HCT116 (cell line): ENCODE measurements around the gene TMEM204. TPM values are rescaled to one million over a fixed set of nuclear protein-coding genes. Genes with fewer than 3 reads are reported as not detected.

Experiments used
- ATF3 ChIP-seq: IDR thresholded peaks from 2 replicates; pipeline ENCODE4 v1.6.1; 2012
- CBX3 ChIP-seq: IDR thresholded peaks from 2 replicates; pipeline ENCODE4 v1.6.1; 2012; ENCODE audit warnings: low read depth
- CTCF ChIP-seq, 3 experiments: fragments of 200-600 bp in 1 of 3; sonication (generic) in 1 of 3; IDR thresholded peaks in 2 of 3; conservative IDR thresholded peaks in 1 of 3; 2 replicates each; pipeline ENCODE4 v1.5.1; 2012 to 2017; ENCODE audit warnings: low read depth in 2 of 3, low read length in 2 of 3, antibody characterized with exemption in 1 of 3, borderline replicate concordance in 1 of 3, control low read depth in 1 of 3, mild to moderate bottlenecking in 1 of 3, mixed read lengths in 1 of 3, mixed run types in 1 of 3, moderate library complexity in 1 of 3; ENCODE audit not compliant: insufficient read depth in 1 of 3
- EGR1 ChIP-seq: IDR thresholded peaks from 2 replicates; pipeline ENCODE4 v1.6.1; 2012; ENCODE audit warnings: low read depth
- ELF1 ChIP-seq: IDR thresholded peaks from 2 replicates; pipeline ENCODE4 v1.6.1; 2012; ENCODE audit warnings: low read depth, borderline replicate concordance
- EZH2 ChIP-seq: fragments of 200-600 bp; sonication (generic); IDR thresholded peaks from 2 replicates; pipeline ENCODE4 v1.6.1; 2017; ENCODE audit warnings: antibody characterized with exemption, mixed run types
- EZH2phosphoT487 ChIP-seq: fragments of 200-600 bp; IDR thresholded peaks from 2 replicates; pipeline ENCODE4 v1.6.1; 2018; ENCODE audit warnings: antibody characterized with exemption, borderline replicate concordance
- FOSL1 ChIP-seq: IDR thresholded peaks from 2 replicates; pipeline ENCODE4 v1.6.1; 2012; ENCODE audit warnings: low read depth
- POLR2AphosphoS5 ChIP-seq: IDR thresholded peaks from 2 replicates; pipeline ENCODE4 v1.6.1; 2011; ENCODE audit warnings: mild to moderate bottlenecking, low read depth, low read length, moderate library complexity
- RAD21 ChIP-seq: IDR thresholded peaks from 2 replicates; pipeline ENCODE4 v1.6.1; 2012; ENCODE audit warnings: low read depth, mild to moderate bottlenecking
- SIN3A ChIP-seq: IDR thresholded peaks from 2 replicates; pipeline ENCODE4 v1.6.1; 2012; ENCODE audit warnings: low read depth
- SP1 ChIP-seq: IDR thresholded peaks from 2 replicates; pipeline ENCODE4 v1.6.1; 2012; ENCODE audit warnings: low read depth
- SRF ChIP-seq: IDR thresholded peaks from 2 replicates; pipeline ENCODE4 v1.6.1; 2012; ENCODE audit warnings: low read depth
- TCF7L2 ChIP-seq: IDR thresholded peaks from 2 replicates; pipeline ENCODE4 v1.7.0; 2011; ENCODE audit warnings: borderline replicate concordance, inconsistent platforms; ENCODE audit not compliant: insufficient read depth, insufficient read length; ENCODE audit errors: extremely low read depth
- ZFX ChIP-seq: fragments of 450-650 bp; IDR thresholded peaks from 2 replicates; pipeline ENCODE4 v1.6.1; 2017
- ZNF274 ChIP-seq: fragments of 200-500 bp; sonication (Bioruptor generic); IDR thresholded peaks from 2 replicates; pipeline ENCODE4 v1.6.1; 2014; ENCODE audit warnings: mild to moderate bottlenecking, low read depth, low read length, inconsistent platforms
- total RNA-seq: library from RNA; stranded (reverse); gene quantifications from one replicate; pipeline ENCODE4 v1.2.1, GENCODE V29; 2021; ENCODE audit not compliant: unreplicated experiment

The TMEM204 gene
- total RNA-seq, 1 experiment from 2014 or later = 0.22 TPM

- no peak for TF ChIP-seq CTCF (IDR thresholded peaks at IDR 0.05 in 2 of 3, conservative IDR thresholded peaks at IDR 0.05 in 1 of 3; ENCODE audit: borderline replicate concordance in 1 of 3, insufficient read depth in 1 of 3, low read depth in 2 of 3, low read length in 2 of 3)
- no peak for TF ChIP-seq ELF1
- TF ChIP-seq EZH2 = no peak
- TF ChIP-seq CBX3 = no peak
- TF ChIP-seq EGR1 = no peak
- no peak for TF ChIP-seq TCF7L2
- TF ChIP-seq RAD21 = no peak
- no peak for TF ChIP-seq FOSL1
- TF ChIP-seq SRF = no peak
- TF ChIP-seq EZH2phosphoT487 = no peak
- TF ChIP-seq ZFX = peak; percentile 67; the same call in 1 of the 2 replicates
- no peak for TF ChIP-seq SP1
- peak; percentile 73 for TF ChIP-seq POLR2AphosphoS5
- TF ChIP-seq ZNF274 = no peak
- TF ChIP-seq ATF3 = no peak
- peak; percentile 48; the same call in 1 of the 2 replicates for TF ChIP-seq SIN3A
These were observed 40.3 kb upstream of the TMEM204 start, which contains the start of gene TELO2 (continued) for GRCh38 chr16:1492923-1493745.
